MM.1S (cell line): Measurements from ENCODE around the gene SRRM4.

ENCODE experiments used
- EZH2 ChIP-seq: fragments of 300-600 bp; sonication (generic); optimal IDR thresholded peaks from 2 replicates; pipeline ENCODE3; 2017; ENCODE audit warnings: low read depth, mild to moderate bottlenecking, antibody characterized with exemption, low read length, mixed read lengths
- EZH2phosphoT487 ChIP-seq: fragments of 300-600 bp; sonication (generic); IDR thresholded peaks from 2 replicates; pipeline ENCODE4 v1.6.1; 2018; ENCODE audit warnings: antibody characterized with exemption, low read length
- TF ChIP-seq, protein P1 (sequence below): fragments of 300-600 bp; sonication (generic); IDR thresholded peaks from 2 replicates; pipeline ENCODE4 v1.5.1; 2016; ENCODE audit warnings: antibody characterized with exemption, low read length, mixed read lengths

DNA sequence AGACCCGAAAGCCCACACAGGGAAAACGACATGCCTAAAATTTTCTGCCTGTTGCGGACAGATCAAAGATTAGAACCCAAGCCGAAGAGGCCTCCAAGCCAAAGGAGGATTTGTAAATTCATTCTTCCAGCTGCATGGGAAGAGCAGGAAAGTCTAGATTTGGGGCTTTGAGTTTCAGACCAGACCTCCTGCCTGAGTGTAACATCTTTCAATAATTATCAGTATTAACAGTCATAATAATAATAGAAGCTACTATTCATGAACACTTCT, 195.7 kb downstream of the SRRM4 start:
- TF ChIP-seq EZH2 (no peak), EZH2phosphoT487 (no peak)
- TF ChIP-seq, protein P1, sequence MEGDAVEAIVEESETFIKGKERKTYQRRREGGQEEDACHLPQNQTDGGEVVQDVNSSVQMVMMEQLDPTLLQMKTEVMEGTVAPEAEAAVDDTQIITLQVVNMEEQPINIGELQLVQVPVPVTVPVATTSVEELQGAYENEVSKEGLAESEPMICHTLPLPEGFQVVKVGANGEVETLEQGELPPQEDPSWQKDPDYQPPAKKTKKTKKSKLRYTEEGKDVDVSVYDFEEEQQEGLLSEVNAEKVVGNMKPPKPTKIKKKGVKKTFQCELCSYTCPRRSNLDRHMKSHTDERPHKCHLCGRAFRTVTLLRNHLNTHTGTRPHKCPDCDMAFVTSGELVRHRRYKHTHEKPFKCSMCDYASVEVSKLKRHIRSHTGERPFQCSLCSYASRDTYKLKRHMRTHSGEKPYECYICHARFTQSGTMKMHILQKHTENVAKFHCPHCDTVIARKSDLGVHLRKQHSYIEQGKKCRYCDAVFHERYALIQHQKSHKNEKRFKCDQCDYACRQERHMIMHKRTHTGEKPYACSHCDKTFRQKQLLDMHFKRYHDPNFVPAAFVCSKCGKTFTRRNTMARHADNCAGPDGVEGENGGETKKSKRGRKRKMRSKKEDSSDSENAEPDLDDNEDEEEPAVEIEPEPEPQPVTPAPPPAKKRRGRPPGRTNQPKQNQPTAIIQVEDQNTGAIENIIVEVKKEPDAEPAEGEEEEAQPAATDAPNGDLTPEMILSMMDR: no peak
